Measurements from ENCODE around the gene JAKMIP1.

The JAKMIP1 gene

GRCh38 chr4:6119507-6120020, 80.8 kb downstream of the JAKMIP1 start:
- DNase-seq (ENCODE audit: low spot score): no peak

- no peak for DNase-seq (ENCODE audit: low spot score)
Observed at GRCh38 chr4:6118201-6118600, 82.1 kb downstream of the JAKMIP1 start.

- no peak for DNase-seq (ENCODE audit: low spot score)
Observed at GRCh38 chr4:6116696-6117285, 83.6 kb downstream of the JAKMIP1 start.

- DNase-seq (ENCODE audit: low spot score): no peak
Observed at GRCh38 chr4:6115746-6116586, 84.4 kb downstream of the JAKMIP1 start.

- no peak for DNase-seq (ENCODE audit: low spot score)
Observed at GRCh38 chr4:6115342-6115741, 85.0 kb downstream of the JAKMIP1 start.

GRCh38 chr4:6114601-6115000, 85.7 kb downstream of the JAKMIP1 start:
- DNase-seq (ENCODE audit: low spot score): no peak

GRCh38 chr4:6114181-6114580, 86.2 kb downstream of the JAKMIP1 start:
- DNase-seq (ENCODE audit: low spot score): no peak

GRCh38 chr4:6113641-6114040, 86.7 kb downstream of the JAKMIP1 start:
- DNase-seq (ENCODE audit: low spot score): no peak

GRCh38 chr4:6112606-6113290, 87.6 kb downstream of the JAKMIP1 start:
- no peak for DNase-seq (ENCODE audit: low spot score)

- no peak for DNase-seq (ENCODE audit: low spot score)
Observed at GRCh38 chr4:6111354-6111960, 88.9 kb downstream of the JAKMIP1 start.

- no peak for DNase-seq (ENCODE audit: low spot score)
Observed at GRCh38 chr4:6110681-6111353, 89.5 kb downstream of the JAKMIP1 start.

GRCh38 chr4:6109842-6110560, 90.3 kb downstream of the JAKMIP1 start:
- peak; percentile 42 for DNase-seq (ENCODE audit: low spot score)

- no peak for DNase-seq (ENCODE audit: low spot score)
Observed at GRCh38 chr4:6107886-6108285, 92.5 kb downstream of the JAKMIP1 start.

GRCh38 chr4:6107114-6107791, 93.1 kb downstream of the JAKMIP1 start:
- no peak for DNase-seq (ENCODE audit: low spot score)

- no peak for DNase-seq (ENCODE audit: low spot score)
Observed at GRCh38 chr4:6106156-6106555, 94.2 kb downstream of the JAKMIP1 start.

GRCh38 chr4:6105311-6105911, 94.9 kb downstream of the JAKMIP1 start:
- DNase-seq (ENCODE audit: low spot score): no peak

GRCh38 chr4:6104541-6105130, 95.7 kb downstream of the JAKMIP1 start:
- no peak for DNase-seq (ENCODE audit: low spot score)

GRCh38 chr4:6097581-6097980, 102.8 kb downstream of the JAKMIP1 start:
- no peak for DNase-seq (ENCODE audit: low spot score)

- no peak for DNase-seq (ENCODE audit: low spot score)
Observed at GRCh38 chr4:6095897-6096296, 104.5 kb downstream of the JAKMIP1 start.
